Liver (tissue), 9 donors: ENCODE measurements around the gene SPATA31C1. TPM values are rescaled to one million over a fixed set of nuclear protein-coding genes. Genes with fewer than 3 reads are reported as not detected.

Source experiments
- DNase-seq: peaks from one replicate; pipeline ENCODE4 v3.0.0-alpha.2; 2017; ENCODE audit warnings: low spot score
- H3K27ac ChIP-seq, 2 donors: one replicate each; pipeline ENCODE4 v1.7.0; 2013; ENCODE audit warnings: inconsistent platforms in 2 of 2, low read length in 2 of 2, control low read depth in 1 of 2, low read depth in 1 of 2, mild to moderate bottlenecking in 1 of 2
- H3K27me3 ChIP-seq, 4 donors: one replicate each; pipeline versions ENCODE4 v1.6.1 to v1.7.0; 2013; ENCODE audit warnings: low read length in 3 of 4, inconsistent platforms in 1 of 4, mild to moderate bottlenecking in 1 of 4, moderate library complexity in 1 of 4; ENCODE audit not compliant: control insufficient read depth in 4 of 4, insufficient read depth in 4 of 4
- H3K36me3 ChIP-seq, 4 donors: one replicate each; pipeline versions ENCODE4 v1.6.1 to v1.7.0; 2013; ENCODE audit warnings: low read length in 3 of 4, mild to moderate bottlenecking in 3 of 4, low read depth in 1 of 4, moderate library complexity in 1 of 4; ENCODE audit not compliant: control insufficient read depth in 4 of 4, insufficient read depth in 3 of 4
- H3K4me1 ChIP-seq, 4 donors: one replicate each; pipeline versions ENCODE4 v1.6.1 to v1.7.0; 2013; ENCODE audit warnings: low read length in 3 of 4, mild to moderate bottlenecking in 3 of 4, moderate library complexity in 1 of 4; ENCODE audit not compliant: control insufficient read depth in 4 of 4, insufficient read depth in 4 of 4
- H3K4me3 ChIP-seq, 3 donors: one replicate each; pipeline versions ENCODE4 v1.6.1 to v1.7.0; 2013; ENCODE audit warnings: low read length in 3 of 3, control low read depth in 1 of 3, low read depth in 1 of 3, mild to moderate bottlenecking in 1 of 3
- H3K9ac ChIP-seq, 2 donors: one replicate each; pipeline ENCODE4 v1.7.0; 2013; ENCODE audit warnings: low read length in 2 of 2, mild to moderate bottlenecking in 2 of 2, moderate library complexity in 2 of 2, control low read depth in 1 of 2, low read depth in 1 of 2
- H3K9me3 ChIP-seq, 4 donors: one replicate each; pipeline versions ENCODE4 v1.6.1 to v1.7.0; 2013; ENCODE audit warnings: low read length in 3 of 4; ENCODE audit not compliant: control insufficient read depth in 4 of 4
- ATF3 ChIP-seq: IDR thresholded peaks from 2 replicates; pipeline ENCODE4 v1.6.1; 2016; ENCODE audit warnings: antibody characterized with exemption
- CTCF ChIP-seq: fragments of 150-350 bp; IDR thresholded peaks from 2 replicates; pipeline ENCODE4 v1.5.1; 2017; ENCODE audit warnings: improper control_type of control experiment, low read depth, low read length; ENCODE audit not compliant: missing input control
- EGR1 ChIP-seq, 2 donors: IDR thresholded peaks; 2 replicates each; pipeline ENCODE4 v1.6.1; 2016 to 2018; ENCODE audit warnings: antibody characterized with exemption in 2 of 2, low read depth in 2 of 2
- FOXA2 ChIP-seq: IDR thresholded peaks from 2 replicates; pipeline ENCODE4 v1.6.1; 2016; ENCODE audit warnings: antibody characterized with exemption
- GABPA ChIP-seq, 2 donors: IDR thresholded peaks in 1 of 2; conservative IDR thresholded peaks in 1 of 2; 2 replicates each; pipeline ENCODE4 v1.6.1; 2016; ENCODE audit warnings: antibody characterized with exemption in 2 of 2, mild to moderate bottlenecking in 1 of 2, moderate library complexity in 1 of 2
- HNF4A ChIP-seq, 2 donors: conservative IDR thresholded peaks; 2 replicates each; pipeline ENCODE4 v1.6.1; 2016; ENCODE audit warnings: antibody characterized with exemption in 2 of 2, mild to moderate bottlenecking in 2 of 2
- HNF4G ChIP-seq: IDR thresholded peaks from 2 replicates; pipeline ENCODE4 v1.6.1; 2016; ENCODE audit warnings: antibody characterized with exemption
- JUND ChIP-seq, 2 donors: IDR thresholded peaks; 2 replicates each; pipeline ENCODE4 v1.6.1; 2016; ENCODE audit warnings: antibody characterized with exemption in 2 of 2
- NR2F2 ChIP-seq: IDR thresholded peaks from 2 replicates; pipeline ENCODE4 v1.6.1; 2016; ENCODE audit warnings: antibody characterized with exemption
- RAD21 ChIP-seq, 2 donors: IDR thresholded peaks; 2 replicates each; pipeline ENCODE4 v1.6.1; 2016; ENCODE audit warnings: antibody characterized with exemption in 2 of 2, mild to moderate bottlenecking in 2 of 2
- REST ChIP-seq: IDR thresholded peaks from 2 replicates; pipeline ENCODE4 v1.6.1; 2016; ENCODE audit warnings: antibody characterized with exemption, mild to moderate bottlenecking
- RXRA ChIP-seq, 2 donors: IDR thresholded peaks; 2 replicates each; pipeline ENCODE4 v1.6.1; 2017 to 2018; ENCODE audit warnings: antibody characterized with exemption in 2 of 2, mild to moderate bottlenecking in 1 of 2
- SP1 ChIP-seq: IDR thresholded peaks from 2 replicates; pipeline ENCODE4 v1.6.1; 2018; ENCODE audit warnings: antibody characterized with exemption, mild to moderate bottlenecking
- TAF1 ChIP-seq: conservative IDR thresholded peaks from 2 replicates; pipeline ENCODE4 v1.6.1; 2016; ENCODE audit warnings: antibody characterized with exemption, mild to moderate bottlenecking
- YY1 ChIP-seq: IDR thresholded peaks from 2 replicates; pipeline ENCODE4 v1.6.1; 2016; ENCODE audit warnings: antibody characterized with exemption, mild to moderate bottlenecking
- WGBS: extraction: QIAGEN DNeasy Blood & Tissue Kit; methylation state at CpG from one replicate; pipeline ENCODE4 v1.1.7; 2013; 5-methylcytosine and 5-hydroxymethylcytosine counted together
- polyA plus RNA-seq, 2 donors: library from polyadenylated mRNA; stranded (reverse) in 1 of 2; unstranded in 1 of 2; fragments of 200-250 nt in 1 of 2; fragments of >200 nt in 1 of 2; fragmentation: Nextera tagmentation in 1 of 2; extraction: Ambion mirVana in 1 of 2; gene quantifications; one replicate each; pipeline versions ENCODE4 v1.2.1 to v1.2.3, GENCODE V29; 2013 to 2015
- total RNA-seq, 2 donors: library from RNA; depleted of rRNA; stranded (reverse); fragments of >200 nt; gene quantifications; one replicate each; pipeline ENCODE4 v1.2.3, GENCODE V29; 2014
- donor health status: healthy.
- donor health status: healthy.
- donor health status: healthy.
- donor health status: healthy.
- donor health status: healthy.

Gene SPATA31C1
- total and polyA plus RNA-seq, 4 donors, result 0.05 TPM; not detected in 3

GRCh38 chr9:87880683-87881082 lies 37.1 kb upstream of the SPATA31C1 start:
- no peak overlapping the region for H3K9ac ChIP-seq
- no peaks in the 10 kb centered on the region for H3K4me1 ChIP-seq
- peak; percentile 20 for DNase-seq
- no peak overlapping the region for H3K4me3 ChIP-seq
- no peaks in the 10 kb centered on the region for H3K36me3 ChIP-seq
- WGBS, result 92% methylated on average over 6 of the region's 6 CpGs
- no peaks in the 10 kb centered on the region for H3K27me3 ChIP-seq
- no peak for TF ChIP-seq ATF3
- no peak for TF ChIP-seq NR2F2
- no peak for TF ChIP-seq CTCF
- no peak for TF ChIP-seq EGR1 (IDR thresholded peaks at IDR 0.05; ENCODE audit: low read depth in 2 of 2)
- TF ChIP-seq YY1, result no peak
- TF ChIP-seq REST, result no peak
- TF ChIP-seq JUND (IDR thresholded peaks at IDR 0.05), result no peak
- no peak for TF ChIP-seq GABPA (IDR thresholded peaks at IDR 0.05 in 1 of 2, conservative IDR thresholded peaks at IDR 0.05 in 1 of 2)
- no peak for TF ChIP-seq RXRA (IDR thresholded peaks at IDR 0.05)
- TF ChIP-seq FOXA2, result no peak
- TF ChIP-seq SP1, result no peak
- no peak for TF ChIP-seq HNF4A (conservative IDR thresholded peaks at IDR 0.05)
- TF ChIP-seq RAD21 (IDR thresholded peaks at IDR 0.05), result no peak
- no peak for TF ChIP-seq HNF4G
- no peaks in the 10 kb centered on the region for H3K9me3 ChIP-seq
- H3K27ac ChIP-seq, result no peak overlapping the region

- Histone ChIP-seq H3K36me3 (no peaks in the 10 kb centered on the region), H3K4me3 (no peak within 1 kb of the TSS), H3K9ac (no peak within 1 kb of the TSS), H3K27ac (no peak within 1 kb of the TSS), H3K27me3 (no peaks in the 10 kb centered on the region), H3K4me1 (no peaks in the 10 kb centered on the region), H3K9me3 (no peaks in the 10 kb centered on the region)
- DNase-seq, result peak; percentile 26
- WGBS, result 91% methylated on average over 5 of the region's 5 CpGs
- no peak for TF ChIP-seq EGR1 (IDR thresholded peaks at IDR 0.05; ENCODE audit: low read depth in 2 of 2)
- TF ChIP-seq ATF3, result no peak
- no peak for TF ChIP-seq TAF1
- no peak for TF ChIP-seq YY1
- no peak for TF ChIP-seq RAD21 (IDR thresholded peaks at IDR 0.05)
- no peak for TF ChIP-seq HNF4G
Observed at GRCh38 chr9:87882627-87883026, 35.1 kb upstream of the SPATA31C1 start, which contains the start of gene SPATA31E1. Gene SPATA31E1, plus strand, starts transcription at chr9:87882877. Its CDS starts 15 bp downstream, at chr9:87882892.
